GM19035 (cell line): Measurements from ENCODE around the gene GNAO1.

Experiments used
- ATAC-seq: cut with Tn5 transposase; IDR thresholded peaks from one replicate; pipeline ENCODE4 v1.9.1; 2021; ENCODE audit not compliant: unreplicated experiment

GNAO1 gene

DNA sequence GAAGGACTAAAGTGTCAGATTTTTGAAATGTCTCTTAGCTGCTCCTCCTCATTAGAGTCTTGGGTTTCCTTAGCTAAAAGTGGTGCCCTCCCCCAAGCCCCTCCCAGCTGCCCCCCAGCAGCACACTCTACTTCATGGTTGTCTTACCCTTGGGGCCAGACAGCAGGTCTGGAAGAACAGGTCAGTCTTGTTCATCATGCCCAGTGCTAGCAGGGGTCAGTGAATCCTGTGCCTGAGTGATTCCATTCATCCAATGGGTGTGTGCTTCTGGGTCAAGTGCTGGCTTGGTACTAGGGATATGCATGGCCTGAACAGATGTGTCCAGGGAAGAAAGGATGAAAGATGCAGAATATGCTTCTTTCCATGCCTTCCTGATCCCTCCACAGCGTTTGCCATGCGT, 93.2 kb downstream of the GNAO1 start:
- ATAC-seq = no peak

DNA sequence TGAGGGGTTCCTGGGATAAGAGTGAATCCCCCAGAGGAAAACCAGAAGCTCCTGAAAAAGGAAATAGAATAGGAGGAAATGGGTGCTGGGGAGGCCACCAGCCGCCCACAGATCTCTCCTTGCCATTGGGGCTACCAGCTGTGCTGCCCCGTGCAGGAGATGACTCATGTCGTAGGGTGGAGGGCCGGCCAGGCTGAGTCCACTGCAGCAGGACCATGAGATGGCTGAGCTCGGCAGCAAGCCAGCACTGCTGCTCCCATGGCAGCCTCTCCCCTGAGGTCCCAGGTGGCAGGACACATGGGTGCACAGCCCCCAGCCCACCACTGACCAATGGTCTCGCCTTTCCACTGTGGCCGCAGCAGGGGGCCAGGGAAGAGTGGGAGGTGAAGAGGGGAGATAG, 95.5 kb downstream of the GNAO1 start:
- ATAC-seq = no peak

DNA sequence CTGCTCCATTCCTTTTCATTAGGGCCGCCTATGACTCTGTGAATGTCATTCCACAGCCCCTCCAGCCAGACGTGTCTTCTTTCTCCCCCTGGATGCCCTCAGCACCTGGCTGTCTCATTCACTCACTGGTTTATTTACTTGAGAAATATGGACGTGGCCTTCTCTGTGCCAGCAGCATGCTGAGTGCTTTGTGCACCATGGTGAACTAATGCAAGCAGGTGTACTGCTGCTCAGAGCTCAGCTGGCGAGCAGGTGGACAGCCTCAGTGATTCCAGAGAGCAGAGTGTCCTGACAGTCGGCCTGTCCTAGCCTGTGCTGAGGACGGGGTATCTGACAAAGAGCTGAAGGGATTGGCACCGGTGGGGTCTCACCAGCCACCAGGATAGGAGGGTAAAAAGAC, 96.7 kb downstream of the GNAO1 start:
- ATAC-seq = no peak

DNA sequence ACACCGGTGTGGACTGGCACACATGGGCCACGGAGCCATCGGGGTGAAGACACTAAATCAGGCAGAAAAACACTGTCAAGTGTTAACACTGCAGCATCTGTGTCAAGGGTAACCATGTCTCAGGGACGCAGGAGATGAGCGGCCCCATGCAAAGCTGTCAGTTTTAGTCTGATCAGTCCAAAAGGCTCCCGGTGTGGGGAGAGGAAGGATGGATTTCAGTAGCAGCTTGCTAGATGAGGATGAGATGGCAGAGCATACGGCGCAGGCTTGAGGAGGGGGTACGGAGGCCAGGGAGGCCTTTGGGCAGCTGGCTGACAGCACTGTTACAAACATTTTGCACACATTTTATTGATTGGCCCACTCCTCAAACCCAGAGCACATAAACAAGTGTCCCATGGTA, 98.1 kb downstream of the GNAO1 start:
- ATAC-seq = no peak

DNA sequence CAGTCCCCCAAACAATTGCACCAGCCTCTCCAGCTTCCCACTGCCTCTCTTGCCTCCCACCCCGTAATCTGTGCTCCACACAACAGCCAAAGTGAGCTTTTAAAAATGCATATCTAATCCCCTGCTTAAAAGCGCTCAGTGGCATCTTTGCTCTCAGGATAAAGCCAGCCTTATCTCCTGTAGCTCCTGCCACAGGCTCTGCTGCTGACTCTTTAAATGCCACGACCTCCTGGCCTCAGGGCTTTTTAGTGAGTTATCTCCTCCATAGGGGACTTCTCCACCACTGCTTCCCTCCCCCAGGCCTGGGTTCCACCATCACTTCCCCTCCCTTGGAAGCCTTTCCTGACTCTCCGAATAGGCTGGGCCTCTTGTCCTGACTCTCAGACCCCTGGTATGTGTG, 98.6 kb downstream of the GNAO1 start:
- no peak for ATAC-seq

DNA sequence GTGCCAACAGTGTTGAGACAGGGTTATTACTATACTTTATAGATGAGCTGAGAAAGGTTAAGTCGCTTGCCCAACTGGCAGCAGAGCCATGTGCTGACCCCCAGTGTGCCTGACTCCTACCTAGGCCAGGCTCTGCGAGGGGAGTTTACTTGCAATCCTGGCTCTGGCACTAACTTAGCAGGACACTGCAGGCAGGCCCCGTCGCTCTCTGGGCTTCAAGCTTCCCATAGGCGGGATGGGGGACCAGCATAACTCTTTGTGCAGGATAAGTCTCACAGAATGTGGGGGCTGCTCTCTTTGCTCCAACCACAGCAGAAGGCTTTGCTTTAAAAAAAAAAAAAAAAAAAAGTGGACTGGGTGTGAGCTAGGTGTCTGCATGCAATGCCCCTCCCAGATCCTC, 102.7 kb downstream of the GNAO1 start:
- no peak for ATAC-seq

DNA sequence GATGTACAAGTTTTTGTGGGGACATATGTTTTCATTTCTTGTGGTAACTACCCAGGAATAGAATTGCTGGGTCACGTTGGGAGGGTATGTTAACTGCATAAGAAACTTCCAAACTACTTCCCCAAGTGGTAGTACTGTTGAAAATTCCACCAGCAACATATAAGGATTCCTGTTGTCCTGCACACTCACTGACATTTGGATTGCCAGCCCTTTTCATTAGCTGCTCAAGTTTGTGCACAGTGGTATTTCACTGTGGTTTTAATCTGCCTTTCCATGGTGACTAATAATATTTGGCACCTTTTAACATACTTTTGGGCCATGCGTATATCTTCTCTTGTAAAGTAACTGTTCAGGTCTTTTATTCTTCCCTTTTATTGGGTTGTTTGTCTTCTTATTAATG, 103.3 kb downstream of the GNAO1 start:
- no peak for ATAC-seq

DNA sequence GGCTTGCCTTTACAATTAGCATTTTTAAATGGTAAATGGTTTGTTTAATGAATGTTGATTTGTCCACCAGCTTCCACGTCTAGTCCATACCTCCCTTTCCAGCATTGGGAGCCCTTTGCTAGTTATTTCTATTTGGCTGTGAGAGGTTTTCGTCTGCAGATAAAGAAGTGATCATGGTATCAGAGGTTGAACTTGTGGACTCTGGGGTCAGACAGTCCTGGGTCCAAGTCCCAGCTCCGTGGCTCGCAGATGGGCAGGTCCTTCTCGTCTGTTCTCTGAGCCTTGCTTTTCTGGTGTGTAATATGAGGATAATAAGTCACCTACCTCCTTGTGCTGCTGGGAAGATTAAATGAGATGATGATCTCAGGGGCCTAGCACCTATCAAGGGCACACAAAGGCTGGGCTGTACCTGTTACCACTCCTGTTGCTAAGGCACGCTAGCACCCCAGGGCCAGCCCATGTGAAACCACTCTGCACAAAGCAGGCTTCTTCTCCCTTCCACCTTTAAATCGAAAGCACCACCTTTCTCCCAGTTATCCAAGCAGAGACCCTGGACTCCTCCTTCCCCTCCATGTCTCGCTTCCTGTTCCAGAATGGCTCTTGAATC, 103.9 kb downstream of the GNAO1 start:
- no peak for ATAC-seq

DNA sequence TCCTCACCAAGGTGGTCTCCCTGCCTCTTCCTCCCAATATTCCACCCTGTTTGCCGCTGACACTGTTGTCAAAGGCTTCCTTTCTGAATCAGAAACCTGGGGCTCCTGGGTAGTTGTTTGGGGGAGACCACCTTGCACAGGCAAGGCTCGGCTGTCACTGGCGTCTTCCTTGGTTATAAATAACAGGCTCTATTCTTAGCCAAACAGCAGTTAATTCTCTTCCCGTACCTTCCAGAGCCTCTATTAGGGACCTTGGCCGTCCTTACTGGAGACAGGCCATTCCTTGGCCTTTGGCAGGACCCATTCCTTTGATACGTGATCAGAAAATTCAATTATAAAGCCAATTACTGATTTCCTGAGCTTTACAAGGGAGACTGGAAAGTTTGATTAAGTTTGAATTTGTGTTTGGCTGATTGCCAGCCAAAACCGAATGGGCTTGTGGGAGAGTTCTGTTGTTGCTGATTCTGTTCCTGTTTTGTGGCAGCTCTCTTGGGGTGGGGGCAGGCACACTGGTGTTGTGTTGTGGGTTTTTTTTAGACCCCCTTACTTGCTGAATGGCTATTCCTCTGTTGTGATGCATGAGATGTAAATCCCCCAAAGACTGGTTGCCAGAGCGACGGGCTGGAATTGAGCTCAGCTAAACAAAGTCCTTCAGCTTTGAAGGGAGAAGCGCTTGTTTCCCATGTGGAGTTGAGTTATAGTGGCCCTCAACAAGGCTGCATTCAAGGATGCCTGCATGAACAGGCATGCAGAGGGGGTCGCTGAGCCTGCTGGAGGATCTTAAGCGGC, 104.6 kb downstream of the GNAO1 start:
- ATAC-seq = no peak

DNA sequence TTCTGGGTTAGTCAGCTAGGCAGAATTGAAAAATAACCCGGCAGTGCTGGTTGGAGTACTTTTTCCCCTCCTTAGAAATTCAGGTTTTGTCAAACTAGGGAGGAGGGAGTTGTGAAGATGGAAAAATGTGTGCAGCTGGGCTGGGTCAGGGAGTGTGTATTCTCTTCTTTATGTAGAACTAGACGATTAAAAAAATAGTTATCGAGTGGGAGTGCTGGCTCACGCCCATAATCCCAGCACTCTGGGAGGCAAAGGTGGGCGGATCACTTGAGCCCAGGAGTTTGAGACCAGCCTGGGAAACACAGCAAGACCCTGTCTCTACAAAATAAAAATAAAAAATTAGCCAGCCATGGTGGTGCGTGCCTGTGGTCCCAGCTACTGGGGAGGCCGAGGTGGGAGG, 106.4 kb downstream of the GNAO1 start:
- no peak for ATAC-seq

DNA sequence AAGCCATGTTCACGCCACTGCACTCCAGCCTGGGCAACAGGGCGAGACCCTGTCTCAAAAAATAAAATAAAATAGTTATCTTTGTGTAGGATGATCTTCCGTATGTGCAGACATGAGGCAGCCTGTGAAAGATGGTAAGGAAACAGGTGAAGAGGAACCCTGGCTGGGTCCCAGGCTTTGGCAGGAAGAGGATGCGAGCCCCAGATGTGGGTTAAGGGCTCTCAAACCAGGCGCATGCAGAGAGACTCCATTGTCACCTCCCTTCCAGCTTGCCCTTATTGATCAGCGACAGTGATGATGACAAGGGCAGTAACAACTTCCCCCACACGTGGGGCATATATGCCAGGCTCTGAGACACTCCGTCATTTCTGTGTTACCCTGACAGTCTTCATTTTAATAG, 106.8 kb downstream of the GNAO1 start:
- ATAC-seq = no peak

DNA sequence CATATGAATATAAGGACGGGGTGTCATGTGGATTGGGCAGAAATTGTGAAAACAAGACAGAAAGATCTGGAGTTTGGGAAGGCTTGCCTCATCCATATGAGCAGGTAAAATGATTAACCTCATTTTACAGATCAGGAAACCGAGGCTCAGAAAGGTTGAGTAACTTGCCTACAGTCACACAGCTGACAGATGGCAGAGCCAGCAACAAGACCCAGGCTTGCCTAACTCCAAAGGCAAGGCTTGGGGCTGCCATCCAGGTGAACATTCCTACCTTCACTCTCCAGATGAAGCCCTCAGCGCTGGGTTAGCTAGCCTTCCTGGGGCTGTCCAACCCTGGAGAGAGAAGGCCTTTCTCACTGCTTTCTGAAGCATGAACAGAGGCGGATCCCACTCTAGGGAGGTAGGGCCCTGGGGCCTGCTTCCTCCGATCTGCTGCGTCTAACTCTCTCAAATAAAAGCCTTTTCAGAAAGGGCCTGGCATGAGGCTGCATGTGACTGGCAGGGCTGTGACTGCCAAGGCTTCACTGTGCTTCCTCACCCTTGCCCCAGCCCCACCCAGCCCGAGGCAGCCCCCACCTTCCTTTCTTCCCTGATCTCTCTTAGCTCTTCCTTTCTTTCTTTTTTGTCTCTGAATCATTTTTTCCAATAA, 107.8 kb downstream of the GNAO1 start:
- ATAC-seq = no peak

DNA sequence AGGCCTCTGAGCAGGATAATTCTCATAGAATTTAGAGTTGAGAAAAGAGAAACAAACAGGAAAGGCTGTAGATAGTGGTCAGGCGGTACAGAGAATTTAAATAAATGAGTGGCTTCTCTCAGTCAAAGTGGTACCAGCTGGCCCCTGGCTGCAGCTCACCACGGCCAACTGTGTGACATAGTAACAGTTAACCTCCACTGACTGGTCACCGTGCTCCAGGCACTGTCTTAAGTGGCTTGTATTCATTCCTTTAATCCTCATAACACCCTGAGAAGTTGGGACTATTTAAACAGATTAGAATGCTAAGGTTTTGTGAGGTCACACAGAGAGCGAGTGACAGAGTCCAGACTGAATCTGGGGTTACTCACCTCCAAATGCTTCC, 108.9 kb downstream of the GNAO1 start:
- ATAC-seq = no peak

DNA sequence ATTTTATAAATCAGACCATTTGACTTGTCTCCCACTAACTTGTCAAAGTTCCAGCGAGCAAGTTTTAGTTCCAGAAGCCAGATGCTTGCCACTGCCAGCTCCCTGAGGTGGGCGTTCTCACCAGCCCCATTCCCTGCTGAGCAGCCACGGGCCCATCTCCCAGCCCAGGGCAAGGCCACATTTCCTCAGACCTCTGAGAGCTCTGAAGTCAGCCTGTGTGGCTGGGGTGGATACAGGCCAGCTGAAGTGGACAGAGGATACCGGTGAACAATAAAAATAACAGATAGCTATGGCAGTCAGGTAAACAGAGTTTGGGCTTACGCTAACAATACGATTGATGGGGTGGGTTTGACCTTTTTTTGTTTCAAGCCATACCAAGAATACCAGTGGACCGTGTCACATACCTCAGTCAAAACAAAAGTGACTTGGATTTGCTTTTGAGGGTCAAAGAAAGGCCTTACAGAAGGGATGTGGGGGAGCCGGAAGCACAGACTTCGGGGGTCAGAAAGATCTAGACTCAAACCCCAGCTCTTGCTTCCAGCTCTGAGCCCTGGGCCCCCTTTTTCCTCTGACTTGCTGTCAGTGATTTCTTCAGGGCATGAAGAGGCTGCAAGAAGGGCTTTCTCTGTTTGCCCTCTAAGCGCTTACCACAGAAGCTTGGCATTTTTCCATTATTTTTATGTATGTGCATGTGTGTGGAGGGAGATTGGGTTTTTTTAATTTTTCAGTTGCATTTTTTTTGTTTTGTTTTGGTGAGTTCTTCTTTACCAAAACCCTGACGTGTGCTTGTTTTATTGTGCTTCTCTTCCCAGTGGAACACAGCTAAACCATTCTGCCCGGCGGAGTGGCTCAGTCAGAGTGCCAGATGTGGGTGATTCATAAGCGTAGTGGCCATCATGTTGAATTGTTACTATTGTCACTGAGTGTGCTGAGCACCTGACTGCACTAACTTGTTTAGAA, 109.9 kb downstream of the GNAO1 start:
- no peak for ATAC-seq

DNA sequence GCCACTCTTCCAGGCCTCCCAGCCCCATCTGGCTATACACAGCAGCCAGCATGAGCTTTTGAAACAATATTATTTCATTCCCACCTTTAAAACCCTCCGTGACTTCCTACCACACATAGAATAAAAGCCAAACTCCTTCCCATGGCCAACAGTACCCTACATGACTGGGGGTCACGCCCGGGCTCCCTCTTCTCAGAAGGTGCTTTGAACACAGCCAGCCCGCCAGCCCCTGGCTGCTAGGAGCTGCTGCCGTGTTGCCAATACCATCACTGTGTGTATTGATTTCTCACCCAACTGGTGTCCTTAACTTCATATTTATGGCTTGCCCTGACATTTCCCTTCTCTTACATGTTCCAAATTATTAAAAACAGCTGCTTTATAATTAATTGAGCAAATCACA, 111.2 kb downstream of the GNAO1 start:
- no peak for ATAC-seq

DNA sequence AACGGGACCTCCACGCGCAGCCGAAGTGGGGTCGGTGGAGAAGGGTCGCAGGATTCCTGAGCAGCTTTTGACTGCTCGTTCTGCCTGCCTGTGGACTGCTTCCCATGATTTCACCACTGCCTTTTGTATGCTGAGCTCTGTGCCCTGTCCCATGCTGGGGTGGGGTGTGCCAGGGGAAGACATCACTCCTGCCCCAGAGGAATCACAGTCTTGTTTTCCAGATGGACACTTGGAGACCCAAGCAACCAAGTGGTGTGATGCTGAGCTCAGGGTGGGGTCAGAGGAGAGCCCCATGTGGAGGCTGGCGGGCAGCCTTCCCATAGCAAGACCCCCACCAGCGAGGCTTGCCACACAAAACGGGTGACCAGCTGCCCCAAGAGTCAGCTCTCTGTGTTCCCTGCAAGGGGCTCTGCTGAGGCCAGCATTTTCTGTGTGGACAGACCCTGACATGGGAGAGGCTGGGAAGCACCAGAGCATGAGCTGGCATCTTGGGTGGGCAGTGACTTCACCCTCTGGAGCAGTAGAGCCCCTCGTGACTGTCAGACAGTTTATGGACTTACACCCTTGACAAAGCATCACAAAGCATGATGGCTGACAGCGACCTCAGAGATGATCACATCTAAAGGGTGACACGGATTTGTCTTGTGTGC, 111.9 kb downstream of the GNAO1 start:
- no peak for ATAC-seq

DNA sequence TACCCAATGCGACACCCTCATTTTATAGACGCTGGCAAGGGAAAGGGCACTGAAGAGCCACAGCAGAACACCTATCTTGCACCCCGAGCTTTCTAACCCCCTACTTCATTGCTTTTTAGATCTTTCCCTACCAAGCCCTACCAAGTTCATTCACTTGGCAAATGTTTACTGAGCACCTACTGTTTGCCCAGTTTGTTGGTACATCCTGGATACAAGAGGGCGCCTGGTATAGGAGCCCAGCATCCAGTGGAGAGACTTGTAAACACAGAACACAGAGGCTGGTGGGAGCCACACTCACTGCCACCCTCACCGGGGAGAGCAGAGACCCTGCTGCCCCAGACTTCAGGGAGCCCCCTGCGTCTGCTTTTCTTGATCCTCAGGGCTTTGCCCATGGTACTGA, 112.6 kb downstream of the GNAO1 start:
- ATAC-seq = no peak

DNA sequence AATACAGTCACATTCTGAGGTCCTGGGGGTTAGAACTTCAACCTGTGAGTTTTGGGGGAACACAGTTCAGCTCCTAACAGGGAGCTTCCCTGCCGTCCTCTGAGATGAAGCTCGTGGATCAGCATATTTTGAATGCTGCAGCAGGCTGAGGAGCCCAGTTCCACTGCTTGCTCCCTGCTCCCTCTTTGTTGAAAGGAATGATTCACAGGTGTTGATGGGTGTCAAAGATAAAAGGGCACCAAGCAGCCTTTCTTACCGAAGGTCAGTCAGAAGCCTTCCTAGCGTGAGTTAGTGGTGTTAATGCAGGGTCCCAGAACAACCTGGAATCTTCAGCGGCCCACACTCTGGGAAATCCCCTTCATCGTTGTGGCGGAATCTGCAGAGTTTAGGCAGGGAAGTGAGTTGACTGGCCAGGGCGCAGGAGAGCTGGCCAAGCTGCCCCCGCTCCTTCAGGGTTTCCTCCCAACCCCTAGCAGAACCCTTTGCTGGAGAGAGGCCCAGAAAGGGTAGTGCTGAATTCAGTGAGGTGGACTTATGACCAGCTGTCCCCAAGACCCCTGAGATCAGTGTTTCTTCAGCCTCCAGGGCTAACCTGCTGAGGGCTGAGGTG, 114.8 kb downstream of the GNAO1 start:
- no peak for ATAC-seq

DNA sequence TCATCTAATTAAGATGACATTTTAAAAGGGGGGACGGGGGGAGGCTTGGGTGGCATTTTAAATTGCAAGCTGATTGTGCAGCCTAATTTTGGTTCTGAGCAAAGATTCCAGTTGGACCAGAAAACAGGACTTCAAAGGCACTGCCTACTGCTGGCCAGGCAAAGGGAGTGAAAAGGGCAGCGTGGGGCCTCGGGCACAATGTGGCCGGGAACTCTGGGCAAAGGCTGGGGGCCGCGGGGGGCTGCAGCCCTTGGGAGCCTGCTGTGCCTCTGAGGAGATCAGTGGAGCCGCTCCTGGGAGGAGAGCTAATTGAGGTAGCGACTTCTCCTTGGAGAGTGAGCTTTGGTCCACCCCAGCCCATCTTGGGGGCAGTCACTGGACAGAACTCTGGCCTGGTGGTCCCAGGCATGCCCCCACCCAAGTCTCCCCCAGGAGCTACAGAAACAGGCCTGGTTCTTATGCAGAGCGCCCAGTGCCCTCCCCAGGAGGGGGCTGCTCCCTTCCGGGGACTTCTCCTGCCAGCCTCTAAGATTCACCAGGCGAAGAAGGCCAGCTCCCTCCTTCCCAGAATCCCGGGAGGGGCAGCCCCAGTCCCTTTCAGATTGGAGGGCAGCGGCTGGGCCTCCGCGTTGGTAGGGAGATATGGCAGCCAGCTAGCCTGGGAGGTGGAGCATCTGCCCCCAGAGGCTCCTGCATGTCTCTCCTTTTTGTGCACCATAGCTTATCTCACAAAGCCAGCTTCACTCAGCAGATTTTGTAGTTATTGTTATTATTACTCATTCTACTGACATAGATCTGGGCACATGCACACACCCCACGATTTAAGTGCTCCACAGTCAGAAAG, 115.6 kb downstream of the GNAO1 start:
- ATAC-seq = no peak

DNA sequence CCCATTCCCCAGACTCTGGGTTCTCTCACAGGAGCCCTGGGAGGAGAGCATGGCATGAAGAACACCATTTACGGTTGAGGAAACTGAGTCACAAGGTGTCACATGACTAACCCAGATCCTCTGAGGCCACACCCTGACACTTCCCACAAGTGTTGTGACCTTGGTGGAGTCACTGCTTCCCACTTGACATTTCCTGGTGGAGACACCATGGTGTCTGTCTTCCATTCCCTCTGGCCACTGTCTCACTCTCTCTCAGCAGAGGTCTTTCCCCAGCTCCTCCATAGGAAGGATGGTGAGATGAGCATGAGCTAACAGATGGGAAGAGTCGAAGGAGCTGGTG, 116.2 kb downstream of the GNAO1 start:
- ATAC-seq = no peak
